GM18517 (cell line): ENCODE measurements around the gene SLC1A4.
A peak's percentile ranks its signal among the peaks of the same experiment; 100 is the strongest.
"Not testable (repeated sequence)": the region's sequence is repeated elsewhere in the genome, so short reads cannot be mapped to it uniquely, and the experiment has no call there.

Experiments used
- ATAC-seq: cut with Tn5 transposase; IDR thresholded peaks from one replicate; pipeline ENCODE4 v1.9.1; 2021; ENCODE audit warnings: mild to moderate bottlenecking, moderate library complexity; ENCODE audit not compliant: unreplicated experiment

SLC1A4 gene

DNA sequence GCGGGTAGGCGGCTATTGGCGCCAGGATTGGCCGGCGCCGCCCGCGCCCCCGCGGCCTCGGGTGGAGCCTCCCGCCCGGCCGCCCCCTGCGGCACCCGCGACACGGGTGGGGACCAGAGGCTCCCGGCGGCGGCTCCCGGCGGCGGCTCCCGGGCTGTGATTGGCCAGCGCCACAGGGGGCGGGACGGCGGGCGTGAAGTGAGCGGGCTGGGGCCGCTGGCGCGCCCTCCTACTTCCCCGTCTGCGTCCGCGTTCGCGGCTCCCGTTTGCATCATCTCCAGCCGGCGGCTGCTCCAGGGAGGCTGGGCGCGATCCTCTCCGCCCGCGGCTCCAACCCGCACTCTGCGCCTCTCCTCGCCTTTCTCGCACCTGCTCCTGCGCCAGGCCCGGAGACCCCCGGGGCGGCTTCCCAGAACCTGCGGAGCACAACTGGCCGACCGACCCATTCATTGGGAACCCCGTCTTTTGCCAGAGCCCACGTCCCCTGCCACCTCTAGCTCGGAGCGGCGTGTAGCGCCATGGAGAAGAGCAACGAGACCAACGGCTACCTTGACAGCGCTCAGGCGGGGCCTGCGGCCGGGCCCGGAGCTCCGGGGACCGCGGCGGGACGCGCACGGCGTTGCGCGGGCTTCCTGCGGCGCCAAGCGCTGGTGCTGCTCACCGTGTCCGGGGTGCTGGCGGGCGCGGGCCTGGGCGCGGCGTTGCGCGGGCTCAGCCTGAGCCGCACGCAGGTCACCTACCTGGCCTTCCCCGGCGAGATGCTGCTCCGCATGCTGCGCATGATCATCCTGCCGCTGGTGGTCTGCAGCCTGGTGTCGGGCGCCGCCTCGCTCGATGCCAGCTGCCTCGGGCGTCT lies at the start of gene SLC1A4:
Gene SLC1A4 (plus strand): TSS at position 274 of the 856 bp plus-strand sequence. CDS start 245 bp downstream, at position 519.
- peak; percentile 44 for ATAC-seq

DNA sequence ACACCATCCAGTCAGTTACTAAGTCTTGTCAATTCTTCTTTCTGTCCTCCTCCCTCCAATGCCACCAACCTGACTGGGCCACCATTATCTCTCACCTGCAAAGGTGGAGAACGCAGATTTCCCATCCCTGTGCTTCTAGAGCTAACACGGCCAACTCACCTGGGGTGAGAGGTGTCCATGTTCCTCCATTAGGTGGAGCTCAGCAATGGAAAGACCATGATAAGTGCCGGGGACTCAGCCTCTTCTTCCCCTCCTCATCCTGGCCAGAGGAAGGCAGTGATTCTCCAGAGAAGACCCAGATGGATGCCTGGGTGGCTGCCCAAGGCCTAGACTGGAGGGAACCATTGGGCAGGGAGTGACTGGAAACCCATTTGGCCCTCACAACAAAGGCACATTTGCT lies 48.1 kb upstream of the SLC1A4 start:
- no peak for ATAC-seq

DNA sequence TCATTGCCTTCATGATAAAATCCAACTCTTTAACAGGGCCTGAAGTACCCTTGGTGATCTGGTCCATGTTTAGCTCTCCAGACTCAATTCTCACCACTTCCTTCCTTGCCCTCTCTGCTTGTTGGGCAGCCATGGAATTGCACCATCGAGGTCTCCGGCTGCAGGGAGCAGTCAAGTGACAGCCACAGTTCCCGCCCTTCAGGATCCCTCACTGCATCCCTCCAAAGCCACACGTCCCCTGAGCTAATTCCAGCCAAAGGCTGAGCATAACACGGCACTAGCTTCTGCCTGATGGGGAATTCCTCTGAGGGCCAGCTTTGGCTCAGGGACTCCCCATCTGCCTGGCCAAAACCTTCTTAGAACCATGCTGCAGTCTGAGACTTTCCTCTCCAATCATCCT lies 47.4 kb upstream of the SLC1A4 start:
- ATAC-seq, result no peak

DNA sequence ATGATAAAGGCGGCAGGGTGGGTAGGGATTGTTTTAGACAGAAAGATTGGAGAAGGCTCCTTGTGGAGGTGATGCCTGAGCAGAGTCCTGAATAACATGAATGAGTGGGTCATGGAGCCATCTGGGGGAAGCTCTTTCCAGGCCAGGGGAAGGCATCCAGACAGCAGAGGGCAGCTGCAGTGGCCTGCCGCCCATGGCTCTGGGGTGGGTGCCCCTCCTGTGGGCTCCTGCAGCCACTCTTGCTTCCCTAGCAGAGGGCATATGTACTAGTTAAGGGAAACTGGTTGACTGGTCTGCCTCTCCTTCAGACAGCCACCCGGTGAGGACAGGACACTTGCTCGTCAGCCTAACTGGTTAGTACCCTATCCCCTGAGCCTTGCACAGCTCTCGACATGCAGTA lies 46.5 kb upstream of the SLC1A4 start:
- ATAC-seq, result no peak

DNA sequence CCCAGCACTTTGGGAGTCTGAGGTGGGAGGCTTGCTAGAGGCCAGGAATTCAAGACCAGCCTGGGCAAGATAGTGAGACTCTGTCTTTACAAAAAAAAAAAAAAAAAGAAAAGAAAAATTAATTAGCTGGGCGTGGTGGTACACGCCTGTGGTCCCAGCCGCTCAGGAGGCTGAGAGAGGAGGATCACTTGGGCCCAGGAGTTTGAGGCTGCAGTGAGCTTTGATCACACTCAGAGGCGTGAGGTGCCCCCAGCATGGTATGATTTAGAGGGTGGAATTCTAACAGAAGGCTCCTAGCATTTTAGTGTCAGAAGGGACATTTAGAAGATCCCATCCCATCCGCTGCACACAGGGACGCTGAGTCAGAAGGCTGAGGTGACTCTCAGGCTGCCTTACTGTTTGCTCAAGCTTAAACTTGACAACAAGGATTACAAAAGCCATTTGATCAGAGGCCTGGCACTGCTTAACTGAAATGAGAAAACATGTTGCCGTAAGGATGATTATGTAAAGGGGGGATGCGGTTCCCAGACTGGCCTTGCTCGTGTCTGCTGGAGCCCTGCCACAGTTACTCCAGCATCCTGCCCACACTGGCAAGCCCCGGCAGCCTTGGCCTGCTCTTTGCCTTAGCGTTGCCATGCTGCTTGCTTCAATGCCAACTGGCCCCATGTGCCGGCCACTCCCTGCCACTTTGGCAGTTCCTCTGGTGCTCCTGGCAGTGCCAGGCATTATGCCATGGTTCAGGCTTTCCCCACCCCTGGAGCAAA lies 45.6 kb upstream of the SLC1A4 start:
- ATAC-seq, result no peak

DNA sequence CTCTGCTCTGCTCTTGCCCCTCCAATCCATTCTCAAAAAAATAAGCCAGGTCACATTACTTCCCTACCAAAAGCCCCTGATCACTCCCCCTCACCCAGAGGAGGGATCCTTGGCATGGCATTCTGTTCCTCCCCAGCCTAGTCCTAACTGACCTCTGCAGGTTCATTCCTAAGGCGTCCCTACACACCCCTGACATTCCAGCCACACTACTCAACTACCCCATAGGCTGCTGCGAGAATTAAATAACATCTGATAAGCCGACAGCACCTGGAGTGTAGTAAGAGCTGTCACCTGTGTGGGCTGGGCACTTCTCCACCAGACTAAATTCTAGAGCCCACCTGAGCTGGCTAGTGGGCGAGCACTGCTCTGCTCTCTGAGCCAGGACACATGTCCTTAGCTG lies 44.7 kb upstream of the SLC1A4 start:
- ATAC-seq, result no peak

DNA sequence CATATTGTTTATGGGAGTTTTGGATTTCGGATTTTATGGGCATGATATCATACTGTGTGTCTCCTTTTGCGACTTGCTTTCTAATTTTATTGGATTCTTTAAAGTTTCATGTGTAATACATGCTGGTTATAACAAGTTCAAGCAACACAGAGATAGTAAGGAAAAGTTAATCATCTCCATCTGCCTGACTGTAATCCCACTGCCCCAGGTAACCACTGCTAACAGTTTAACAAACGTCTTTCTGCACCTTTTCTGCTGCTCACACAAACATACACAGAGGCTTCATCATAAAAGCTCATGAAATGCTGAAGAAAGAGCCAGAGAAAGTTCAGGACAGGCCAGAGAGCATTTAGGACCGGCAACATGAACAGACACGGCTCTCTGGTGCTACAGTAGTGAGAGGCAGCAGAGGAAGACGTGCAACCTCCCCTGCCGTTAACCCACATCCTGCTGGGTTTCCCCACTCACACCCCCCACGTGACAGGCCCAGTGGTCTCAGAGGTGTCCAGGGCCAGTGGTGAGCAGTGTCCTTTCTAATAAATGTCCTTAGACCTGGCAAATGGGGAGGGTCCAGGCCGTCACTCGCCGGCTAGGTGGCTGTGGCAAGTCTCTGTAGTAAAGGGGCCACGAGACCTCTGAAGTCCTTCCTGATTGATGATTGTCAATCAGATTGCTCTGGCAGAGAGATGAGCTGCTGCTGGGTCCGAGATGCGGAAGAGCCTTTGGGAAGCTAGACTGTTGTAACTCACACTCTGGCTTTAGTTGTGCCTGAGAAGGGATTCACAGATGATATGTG lies 43.0 kb upstream of the SLC1A4 start:
- peak; percentile 79 for ATAC-seq

DNA sequence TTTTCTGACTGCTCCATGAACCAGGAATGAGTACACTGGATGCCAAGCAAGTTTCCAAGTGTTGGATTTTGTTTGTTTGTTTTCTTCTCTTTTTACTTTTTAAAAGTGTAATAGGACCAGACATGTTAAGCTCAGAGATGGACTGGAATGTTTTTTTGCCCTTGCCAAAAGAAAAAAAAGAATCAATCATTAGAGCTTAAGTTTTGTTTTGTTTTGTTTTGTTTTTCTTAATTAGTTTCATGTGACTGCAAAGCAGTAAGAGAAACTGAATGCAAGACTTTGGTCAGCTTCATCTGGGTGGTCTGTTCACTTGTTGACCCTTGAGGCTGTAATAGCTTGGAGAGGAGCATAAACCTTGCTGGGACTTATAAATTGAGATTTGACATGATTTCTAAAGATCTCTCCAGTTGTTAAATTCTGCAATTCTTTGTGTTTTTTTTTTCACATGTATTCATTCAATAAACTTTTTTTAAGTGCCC lies 42.4 kb upstream of the SLC1A4 start:
- no peak for ATAC-seq

DNA sequence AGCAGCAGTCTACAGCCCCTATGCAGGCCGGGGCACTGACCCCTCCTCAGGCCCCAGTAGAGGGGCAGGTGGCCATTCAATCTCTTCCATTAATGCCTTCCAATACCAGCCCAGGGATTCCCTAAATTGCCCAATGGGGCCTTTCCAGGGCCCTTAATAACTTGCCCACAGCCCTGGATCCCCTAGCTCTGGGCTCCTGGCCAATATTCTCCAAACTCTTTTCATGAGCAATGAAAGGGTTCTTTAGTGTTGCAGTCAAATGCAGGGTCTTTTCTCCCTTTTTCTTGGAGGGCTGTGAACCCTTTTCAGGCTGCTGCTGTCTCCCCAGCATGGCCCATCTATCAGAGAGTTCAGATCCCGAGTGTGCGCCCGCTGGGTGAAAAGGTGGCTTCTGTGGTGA lies 41.3 kb upstream of the SLC1A4 start:
- no peak for ATAC-seq

DNA sequence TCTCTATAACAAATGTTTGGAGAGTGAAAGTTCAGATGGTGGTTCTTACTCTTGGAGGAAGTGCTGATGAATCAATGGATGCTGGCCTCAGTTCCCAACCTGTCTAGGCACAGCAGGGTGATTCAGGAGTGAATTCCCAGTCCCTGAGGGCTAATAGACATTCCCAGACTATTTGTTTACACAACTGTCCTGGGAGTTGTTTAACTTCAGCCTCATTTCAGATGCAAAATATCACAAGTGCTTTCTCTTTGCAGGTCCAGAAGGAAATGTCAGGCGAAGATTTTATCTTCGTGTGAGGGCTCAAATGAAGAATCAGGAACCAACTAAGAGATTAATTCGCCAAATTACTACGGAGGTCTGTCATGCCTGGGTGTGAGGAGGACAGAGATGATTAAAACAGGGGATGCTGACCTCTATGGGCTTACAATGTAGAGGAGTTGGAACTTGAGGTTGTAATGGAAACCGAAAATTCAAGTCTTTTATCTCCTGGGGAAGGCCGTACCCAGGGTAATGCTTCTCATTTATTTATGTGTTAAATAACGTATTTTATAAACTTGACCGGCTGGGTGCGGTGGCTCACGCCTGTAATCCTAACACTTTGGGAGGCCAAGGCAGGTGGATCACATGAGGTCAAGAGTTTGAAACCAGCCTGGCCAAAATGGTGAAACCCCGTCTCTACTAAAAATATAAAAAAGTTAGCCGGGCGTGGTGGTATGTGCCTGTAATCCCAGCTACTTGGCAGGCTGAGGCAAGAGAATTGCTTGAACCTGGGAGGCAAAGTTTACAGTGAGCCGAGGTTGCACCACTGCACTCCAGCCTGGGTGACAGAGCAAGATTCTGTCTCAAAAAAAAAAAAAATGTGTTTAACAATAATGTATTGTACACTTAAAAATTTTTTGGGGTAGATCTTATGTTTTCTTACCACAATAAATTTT lies 38.7 kb upstream of the SLC1A4 start:
- ATAC-seq, result no peak

DNA sequence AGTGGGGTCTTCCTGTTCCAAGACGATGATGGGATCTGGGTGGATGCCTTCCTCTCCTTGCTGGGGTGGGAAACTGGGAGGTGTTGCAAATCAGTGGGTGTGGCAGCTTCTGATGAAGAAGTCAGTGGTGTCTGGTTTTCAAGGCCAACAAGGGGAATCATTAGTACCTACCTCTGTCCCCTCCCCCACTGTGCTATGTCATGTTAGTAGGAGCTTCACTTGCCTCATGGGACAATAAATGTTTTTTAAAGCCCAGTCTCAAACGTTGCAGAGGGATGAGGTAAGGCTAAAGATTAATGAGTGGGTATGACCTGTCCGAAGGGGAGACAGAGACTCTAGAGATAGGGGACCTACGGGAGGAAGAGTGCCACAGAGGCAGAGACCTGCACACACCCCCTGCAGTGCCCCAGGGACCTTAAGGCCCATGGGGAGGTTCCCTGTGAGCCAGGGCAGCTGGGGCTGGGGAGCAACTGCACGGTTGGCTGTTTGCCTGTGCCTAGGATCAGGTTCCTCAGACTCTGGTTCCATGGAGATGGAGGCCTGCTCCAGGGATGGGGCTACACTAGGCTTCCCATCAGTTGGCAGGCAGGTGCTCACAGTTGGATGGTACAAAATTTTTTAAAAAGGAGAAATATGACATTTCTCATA lies 37.8 kb upstream of the SLC1A4 start:
- no peak for ATAC-seq

DNA sequence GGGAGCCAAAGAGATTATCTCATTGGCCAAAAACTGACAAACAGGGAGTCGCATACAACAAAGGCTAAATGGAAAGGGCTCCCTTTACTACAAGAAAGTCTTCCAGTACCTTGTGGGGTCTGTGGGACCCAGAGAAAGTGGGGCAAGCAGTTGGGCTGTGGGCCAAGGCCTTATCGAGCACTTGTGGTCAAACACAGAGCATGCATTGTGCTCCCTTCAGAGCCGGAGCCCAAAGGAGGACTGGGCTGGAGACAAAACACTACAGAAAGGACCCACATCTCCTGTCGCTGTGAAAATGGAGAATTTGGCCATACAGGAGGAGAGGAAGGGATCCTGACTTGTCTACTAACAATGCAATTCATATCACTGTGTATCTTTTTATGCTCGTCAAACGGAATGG lies 37.1 kb upstream of the SLC1A4 start:
- no peak for ATAC-seq

DNA sequence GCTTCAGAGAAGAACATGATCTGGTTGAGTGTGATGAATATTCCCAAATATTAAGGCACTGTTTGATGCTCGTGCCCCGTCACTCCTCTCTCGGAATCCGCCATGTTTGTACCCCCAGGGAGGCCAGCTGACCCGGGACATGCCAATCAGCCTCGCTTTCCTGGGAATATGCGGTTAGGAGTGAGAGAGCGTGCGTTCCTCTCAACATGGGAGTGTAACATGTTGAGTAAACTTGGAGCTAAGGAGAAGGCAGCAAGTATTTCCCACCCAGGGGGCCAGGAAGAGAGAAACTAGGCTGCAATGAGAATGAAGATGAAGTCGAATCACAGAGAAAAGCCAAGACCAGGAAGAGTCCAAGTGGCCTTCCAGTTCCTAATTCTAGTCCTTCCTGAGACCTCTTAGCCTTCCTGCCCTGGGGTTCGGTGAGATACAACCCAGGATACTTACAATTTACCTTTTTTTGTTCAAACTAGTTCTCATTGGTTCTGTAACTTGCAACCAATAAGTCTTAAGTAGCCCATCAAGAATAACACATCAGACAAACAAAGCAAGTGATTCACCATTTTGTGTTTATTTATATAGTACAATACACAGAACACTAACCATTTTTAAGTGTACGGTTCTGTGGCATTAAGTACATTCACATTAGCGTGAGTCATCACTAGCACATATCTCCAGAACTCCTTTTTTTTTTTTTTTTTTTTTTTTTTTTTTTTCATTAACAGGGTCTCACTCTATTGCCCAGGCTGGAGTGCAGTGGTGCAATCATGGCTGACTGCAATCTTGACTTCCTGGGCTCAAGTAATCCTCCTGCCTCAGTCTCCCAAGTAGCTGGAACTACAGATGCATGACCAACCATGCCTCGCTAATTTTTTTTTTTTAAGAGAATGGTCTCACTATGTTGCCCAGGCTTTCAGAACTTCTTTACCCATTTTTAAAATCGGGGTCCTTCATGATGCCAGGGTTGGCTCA lies 36.4 kb upstream of the SLC1A4 start:
- ATAC-seq, result no peak

DNA sequence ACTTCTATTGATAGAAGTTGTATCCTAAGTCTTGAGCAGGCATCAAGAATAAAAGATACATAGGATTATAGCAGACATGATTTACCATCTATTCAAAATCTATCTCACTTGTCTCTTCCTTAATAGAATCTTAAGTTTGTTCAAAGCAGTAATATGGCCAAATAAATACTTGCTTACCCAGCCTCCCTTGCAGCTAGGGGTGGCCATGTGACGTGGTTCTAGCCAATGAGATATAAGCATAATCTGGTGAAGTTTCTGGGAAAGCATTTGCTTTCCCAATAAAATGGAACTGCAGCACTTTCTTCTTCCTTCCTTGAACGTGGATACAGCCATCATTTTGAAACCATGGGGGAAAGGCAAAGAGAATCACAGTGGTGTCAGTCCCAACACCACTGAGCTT lies 33.7 kb upstream of the SLC1A4 start:
- ATAC-seq, result no peak

DNA sequence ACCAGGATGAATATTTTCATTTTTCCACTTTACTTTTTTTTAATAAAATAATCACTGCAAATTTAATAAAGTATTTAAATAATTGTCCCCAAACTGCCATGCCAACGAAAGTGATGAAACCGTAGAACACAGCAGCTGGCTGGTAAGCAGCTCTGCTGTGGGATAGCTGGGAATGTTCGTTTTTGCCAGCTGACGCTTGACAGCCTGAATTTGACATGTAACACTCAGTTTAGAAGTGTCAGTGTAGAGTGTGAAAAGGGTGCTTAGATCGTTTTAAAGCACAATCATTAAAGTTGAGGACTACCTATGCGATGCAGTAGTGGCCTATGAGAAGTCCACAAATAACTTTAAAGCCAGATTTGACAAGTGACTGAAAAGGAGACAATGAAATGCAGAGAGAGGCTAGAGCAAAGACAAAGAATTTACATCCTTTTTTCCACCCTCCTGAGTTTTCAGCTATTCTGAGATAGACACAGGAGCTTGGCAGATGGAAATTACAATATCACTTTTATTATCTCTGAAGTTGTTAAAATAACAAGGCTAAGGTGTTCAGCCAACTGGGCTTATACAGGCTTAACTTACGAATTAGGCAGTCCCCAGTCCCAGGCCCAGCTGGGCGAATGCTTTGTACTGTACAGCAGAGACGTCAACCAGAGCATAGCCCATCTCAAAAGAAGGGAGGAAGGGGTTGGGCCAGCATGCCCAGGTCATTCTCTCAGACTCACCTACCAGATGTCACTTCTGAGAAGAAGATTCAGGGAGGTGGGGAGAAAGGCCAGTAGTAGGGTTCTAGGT lies 31.9 kb upstream of the SLC1A4 start:
- ATAC-seq, result no peak

DNA sequence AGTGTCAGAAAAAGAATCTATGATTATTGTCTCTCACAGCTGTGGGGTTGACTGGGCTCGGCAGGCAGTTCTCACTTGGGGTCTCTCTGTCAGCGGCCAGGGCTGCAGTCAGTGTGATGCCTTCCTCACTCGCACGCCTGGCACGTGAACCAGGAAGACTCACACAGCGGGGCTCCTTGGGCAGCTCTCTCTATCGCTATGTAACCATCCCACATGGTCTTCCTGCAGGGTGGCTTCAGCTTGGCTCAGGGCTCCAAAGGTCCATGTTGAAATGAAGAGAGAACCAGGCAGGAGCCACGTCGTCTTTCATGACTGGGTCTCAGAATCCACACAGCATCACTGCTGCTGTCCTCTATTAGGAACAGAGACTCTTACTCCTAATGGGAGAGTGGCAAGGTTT lies 30.6 kb upstream of the SLC1A4 start:
- no peak for ATAC-seq

DNA sequence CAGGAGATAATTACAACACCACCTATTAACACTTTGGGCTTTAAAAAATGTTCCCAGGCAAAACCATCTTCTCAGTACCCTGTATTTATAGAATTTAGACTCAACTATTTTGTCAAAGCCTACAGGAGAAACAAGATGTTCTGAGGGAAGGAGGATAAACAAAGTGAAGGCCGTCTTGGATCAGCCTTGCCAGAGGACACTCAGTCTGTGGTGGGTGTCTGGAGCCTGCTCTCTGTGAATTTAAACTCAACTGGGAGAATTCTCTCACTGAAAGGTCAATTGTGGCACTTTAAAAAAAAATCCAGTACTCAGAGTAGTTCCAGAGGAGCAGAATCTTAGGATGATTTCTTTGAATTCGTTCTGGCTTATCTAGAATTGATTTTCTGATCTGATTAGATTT lies 28.4 kb upstream of the SLC1A4 start:
- ATAC-seq, result no peak

DNA sequence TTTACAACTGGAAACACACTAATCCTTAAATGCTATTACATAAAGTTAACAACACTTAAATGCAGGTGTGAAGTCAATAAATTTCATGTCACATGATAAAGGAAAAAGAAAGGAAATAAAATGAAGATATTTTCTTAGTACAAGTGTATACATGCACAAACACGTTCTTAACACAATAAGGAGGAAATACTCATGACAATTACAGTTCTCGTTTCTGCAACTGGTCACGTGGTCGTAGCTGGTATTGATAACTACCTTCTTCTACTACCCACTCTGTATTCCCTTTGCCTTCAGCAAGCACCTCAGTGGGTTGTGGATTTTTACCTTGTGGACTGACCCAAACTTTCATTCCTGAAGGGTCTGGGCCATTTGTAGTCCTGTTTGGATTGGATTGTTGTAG lies 26.1 kb upstream of the SLC1A4 start:
- not testable (repeated sequence) for ATAC-seq
